MM.1S (cell line): ENCODE results near the gene IQCK.

Experiments
- EZH2 ChIP-seq: fragments of 300-600 bp; sonication (generic); optimal IDR thresholded peaks from 2 replicates; pipeline ENCODE3; 2017; ENCODE audit warnings: low read depth, mild to moderate bottlenecking, antibody characterized with exemption, low read length, mixed read lengths
- TF ChIP-seq, protein P1 (sequence below): fragments of 300-600 bp; sonication (generic); IDR thresholded peaks from 2 replicates; pipeline ENCODE4 v1.5.1; 2016; ENCODE audit warnings: antibody characterized with exemption, low read length, mixed read lengths

DNA sequence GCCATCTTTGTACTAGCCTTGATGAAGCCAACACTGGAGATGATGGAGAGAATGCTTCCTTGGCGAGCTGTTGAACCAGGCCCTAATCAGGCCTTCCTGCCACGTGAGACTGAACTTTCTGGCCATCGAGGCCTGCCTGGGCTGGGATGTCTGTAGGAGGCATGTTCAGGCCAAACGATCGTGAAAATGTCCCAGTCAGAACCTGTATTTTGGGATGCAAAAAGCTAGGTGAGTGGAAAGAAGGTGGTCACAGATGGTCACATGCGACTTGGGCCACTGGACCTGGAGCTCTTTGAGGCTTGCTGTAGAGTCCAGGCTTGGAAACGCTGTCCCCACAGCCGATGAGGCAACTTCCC is 12.9 kb upstream of the IQCK start:
- TF ChIP-seq, protein P1, sequence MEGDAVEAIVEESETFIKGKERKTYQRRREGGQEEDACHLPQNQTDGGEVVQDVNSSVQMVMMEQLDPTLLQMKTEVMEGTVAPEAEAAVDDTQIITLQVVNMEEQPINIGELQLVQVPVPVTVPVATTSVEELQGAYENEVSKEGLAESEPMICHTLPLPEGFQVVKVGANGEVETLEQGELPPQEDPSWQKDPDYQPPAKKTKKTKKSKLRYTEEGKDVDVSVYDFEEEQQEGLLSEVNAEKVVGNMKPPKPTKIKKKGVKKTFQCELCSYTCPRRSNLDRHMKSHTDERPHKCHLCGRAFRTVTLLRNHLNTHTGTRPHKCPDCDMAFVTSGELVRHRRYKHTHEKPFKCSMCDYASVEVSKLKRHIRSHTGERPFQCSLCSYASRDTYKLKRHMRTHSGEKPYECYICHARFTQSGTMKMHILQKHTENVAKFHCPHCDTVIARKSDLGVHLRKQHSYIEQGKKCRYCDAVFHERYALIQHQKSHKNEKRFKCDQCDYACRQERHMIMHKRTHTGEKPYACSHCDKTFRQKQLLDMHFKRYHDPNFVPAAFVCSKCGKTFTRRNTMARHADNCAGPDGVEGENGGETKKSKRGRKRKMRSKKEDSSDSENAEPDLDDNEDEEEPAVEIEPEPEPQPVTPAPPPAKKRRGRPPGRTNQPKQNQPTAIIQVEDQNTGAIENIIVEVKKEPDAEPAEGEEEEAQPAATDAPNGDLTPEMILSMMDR, result no peak
- TF ChIP-seq EZH2, result no peak
